ENCODE results near the gene MYO18A. TPM values are rescaled to one million over a fixed set of nuclear protein-coding genes. Genes with fewer than 3 reads are reported as not detected.
A peak's percentile ranks its signal among the peaks of the same experiment; 100 is the strongest.

MYO18A gene
- total RNA-seq, 4 donors from 2014 or later, result 33.2 to 104 (median 59.3) TPM

GRCh38 chr17:29115435-29115834 lies 64.8 kb downstream of the MYO18A start:
- TF ChIP-seq CTCF (IDR thresholded peaks at IDR 0.05) (no peak), POLR2A (IDR thresholded peaks at IDR 0.05) (no peak)
- Histone ChIP-seq H3K27me3 (no peaks in the 10 kb centered on the region), H3K4me3 (no peak overlapping the region), H3K4me1 (no peaks in the 10 kb centered on the region), H3K36me3 (no peaks in the 10 kb centered on the region), H3K9me3 (no peaks in the 10 kb centered on the region), H3K27ac (no peak overlapping the region)
- intact Hi-C loops (cut with DNase I; ENCODE audit: low total_unique reads), result loop anchor here (5.0 kb wide), 1 partner anchor 153 kb away; no protein-coding TSS in a partner anchor
- no peak for DNase-seq

GRCh38 chr17:29114141-29114540 lies 66.1 kb downstream of the MYO18A start:
- Histone ChIP-seq H3K27me3 (no peaks in the 10 kb centered on the region), H3K4me3 (no peak overlapping the region), H3K4me1 (no peaks in the 10 kb centered on the region), H3K9me3 (no peaks in the 10 kb centered on the region), H3K36me3 (no peaks in the 10 kb centered on the region), H3K27ac (no peak overlapping the region)
- intact Hi-C loops (cut with DNase I; ENCODE audit: low total_unique reads), result no loop called here
- no peak for DNase-seq
- no peak for TF ChIP-seq CTCF (IDR thresholded peaks at IDR 0.05)
- TF ChIP-seq POLR2A (IDR thresholded peaks at IDR 0.05), result no peak

GRCh38 chr17:29113334-29113733 lies 66.9 kb downstream of the MYO18A start:
- intact Hi-C loops (cut with DNase I; ENCODE audit: low total_unique reads), result no loop called here
- DNase-seq, result no peak
- TF ChIP-seq POLR2A (IDR thresholded peaks at IDR 0.05) (no peak), CTCF (IDR thresholded peaks at IDR 0.05) (no peak)

GRCh38 chr17:29112771-29113295 lies 67.4 kb downstream of the MYO18A start:
- DNase-seq, result no peak
- Histone ChIP-seq H3K27me3 (no peaks in the 10 kb centered on the region), H3K9me3 (no peaks in the 10 kb centered on the region), H3K36me3 (no peaks in the 10 kb centered on the region), H3K27ac (no peak overlapping the region), H3K4me3 (no peak overlapping the region), H3K4me1 (no peaks in the 10 kb centered on the region)
- intact Hi-C loops (cut with DNase I; ENCODE audit: low total_unique reads), result no loop called here
- no peak for TF ChIP-seq POLR2A (IDR thresholded peaks at IDR 0.05)
- no peak for TF ChIP-seq CTCF (IDR thresholded peaks at IDR 0.05)

More at GRCh38 chr17:29113334-29113733, 66.9 kb downstream of the MYO18A start:
- H3K9me3 ChIP-seq, result no peaks in the 10 kb centered on the region
- H3K27me3 ChIP-seq, result no peaks in the 10 kb centered on the region
- H3K36me3 ChIP-seq, result no peaks in the 10 kb centered on the region
- no peak overlapping the region for H3K4me3 ChIP-seq
- no peaks in the 10 kb centered on the region for H3K4me1 ChIP-seq
- no peak overlapping the region for H3K27ac ChIP-seq

GRCh38 chr17:29111816-29112499 lies 68.2 kb downstream of the MYO18A start:
- H3K4me3 ChIP-seq, result no peak overlapping the region
- peak; percentile 48 to 66 for DNase-seq
- no peaks in the 10 kb centered on the region for H3K9me3 ChIP-seq
- H3K27me3 ChIP-seq, result no peaks in the 10 kb centered on the region
- no peaks in the 10 kb centered on the region for H3K36me3 ChIP-seq
- H3K4me1 ChIP-seq, result no peaks in the 10 kb centered on the region
- H3K27ac ChIP-seq, result no peak overlapping the region
- TF ChIP-seq POLR2A (IDR thresholded peaks at IDR 0.05) (no peak), CTCF (IDR thresholded peaks at IDR 0.05) (peak; percentile 66 to 82 (median 75))
- intact Hi-C loops (cut with DNase I; ENCODE audit: low total_unique reads), result no loop called here

Measured in uterus (tissue), 4 donors.